Thyroid gland (tissue), 4 donors: ENCODE results near the gene FLT3.

Source experiments
- POLR2A ChIP-seq, 2 donors: fragments of 450-650 bp; IDR thresholded peaks; one replicate each; pipeline ENCODE4 v1.6.1; 2017; ENCODE audit warnings: antibody characterized with exemption in 2 of 2, mild to moderate bottlenecking in 2 of 2, moderate library complexity in 1 of 2
- TF ChIP-seq, protein P1 (sequence below), 6 experiments: fragments of 200-600 bp in 3 of 6; fragments of 450-650 bp in 3 of 6; sonication (generic) in 3 of 6; IDR thresholded peaks; one replicate each; pipeline ENCODE4 v1.5.1; 2016 to 2019; ENCODE audit warnings: antibody characterized with exemption in 6 of 6, mild to moderate bottlenecking in 2 of 6, inconsistent platforms in 1 of 6, moderate library complexity in 1 of 6

DNA sequence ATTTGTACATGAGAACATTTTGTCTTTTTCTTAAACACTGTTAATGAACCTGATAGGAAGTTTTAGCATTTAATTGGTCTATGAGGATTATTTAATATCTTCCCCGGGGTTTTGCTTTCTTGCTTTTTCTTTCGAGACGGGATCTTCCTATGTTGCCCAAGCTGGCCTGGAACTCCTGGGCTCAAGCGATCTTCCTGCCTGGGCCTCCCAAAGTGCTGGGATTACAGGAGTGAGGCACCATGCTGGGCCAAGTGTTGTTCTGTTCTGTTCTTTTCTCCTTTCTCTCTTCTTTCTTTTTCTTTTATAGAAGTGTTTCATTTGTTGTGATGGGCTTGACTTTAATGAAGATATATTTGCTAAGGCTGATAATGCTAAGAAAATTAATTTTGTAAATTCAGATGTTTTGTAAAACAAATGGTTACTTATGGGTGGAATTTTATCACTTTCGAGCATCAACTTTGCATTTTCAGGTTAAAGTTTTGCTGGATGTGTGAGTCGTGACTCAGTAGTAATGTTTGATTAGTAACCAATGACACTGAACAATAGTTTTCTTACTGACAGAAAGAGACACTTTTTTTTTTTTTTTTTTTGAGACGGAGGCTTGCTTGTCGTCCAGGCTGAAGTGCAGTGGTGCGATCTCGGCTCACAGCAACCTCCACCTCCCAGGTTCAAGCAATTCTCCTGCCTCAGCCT lies 40.2 kb upstream of the FLT3 start:
- TF ChIP-seq POLR2A (IDR thresholded peaks at IDR 0.05), result no peak
- TF ChIP-seq, protein P1, sequence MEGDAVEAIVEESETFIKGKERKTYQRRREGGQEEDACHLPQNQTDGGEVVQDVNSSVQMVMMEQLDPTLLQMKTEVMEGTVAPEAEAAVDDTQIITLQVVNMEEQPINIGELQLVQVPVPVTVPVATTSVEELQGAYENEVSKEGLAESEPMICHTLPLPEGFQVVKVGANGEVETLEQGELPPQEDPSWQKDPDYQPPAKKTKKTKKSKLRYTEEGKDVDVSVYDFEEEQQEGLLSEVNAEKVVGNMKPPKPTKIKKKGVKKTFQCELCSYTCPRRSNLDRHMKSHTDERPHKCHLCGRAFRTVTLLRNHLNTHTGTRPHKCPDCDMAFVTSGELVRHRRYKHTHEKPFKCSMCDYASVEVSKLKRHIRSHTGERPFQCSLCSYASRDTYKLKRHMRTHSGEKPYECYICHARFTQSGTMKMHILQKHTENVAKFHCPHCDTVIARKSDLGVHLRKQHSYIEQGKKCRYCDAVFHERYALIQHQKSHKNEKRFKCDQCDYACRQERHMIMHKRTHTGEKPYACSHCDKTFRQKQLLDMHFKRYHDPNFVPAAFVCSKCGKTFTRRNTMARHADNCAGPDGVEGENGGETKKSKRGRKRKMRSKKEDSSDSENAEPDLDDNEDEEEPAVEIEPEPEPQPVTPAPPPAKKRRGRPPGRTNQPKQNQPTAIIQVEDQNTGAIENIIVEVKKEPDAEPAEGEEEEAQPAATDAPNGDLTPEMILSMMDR (IDR thresholded peaks at IDR 0.05), result no peak
